HUES64 (cell line): ENCODE results near the gene PEX12.
"Not testable (repeated sequence)": the region's sequence is repeated elsewhere in the genome, so short reads cannot be mapped to it uniquely, and the experiment has no call there.

ENCODE experiments used
- H3K27ac ChIP-seq: 2 replicates; pipeline ENCODE4 v1.7.0; 2013; ENCODE audit warnings: low read depth, low read length, inconsistent platforms
- H3K27me3 ChIP-seq: 2 replicates; pipeline ENCODE4 v1.6.1; 2013; ENCODE audit warnings: mild to moderate bottlenecking, low read length; ENCODE audit not compliant: insufficient read depth
- H3K36me3 ChIP-seq: 2 replicates; pipeline ENCODE4 v1.6.1; 2013; ENCODE audit warnings: mild to moderate bottlenecking, low read length; ENCODE audit not compliant: insufficient read depth
- H3K4me1 ChIP-seq: 2 replicates; pipeline ENCODE4 v1.6.1; 2013; ENCODE audit warnings: mild to moderate bottlenecking, low read length, moderate library complexity; ENCODE audit not compliant: insufficient read depth
- H3K4me3 ChIP-seq: 2 replicates; pipeline ENCODE4 v1.5.1; 2013; ENCODE audit warnings: mild to moderate bottlenecking, low read length, moderate library complexity
- H3K9ac ChIP-seq: 2 replicates; pipeline ENCODE4 v1.6.1; 2013; ENCODE audit warnings: mild to moderate bottlenecking, low read depth, low read length
- H3K9me3 ChIP-seq: 2 replicates; pipeline ENCODE4 v1.6.1; 2013; ENCODE audit warnings: low read depth, low read length; ENCODE audit not compliant: insufficient read depth
- WGBS: fragments of 150-250, 120-280 bp; methylation state at CpG from one replicate; pipeline ENCODE4 v1.1.7; 2013; ENCODE audit warnings: missing lambda C conversion rate; 5-methylcytosine and 5-hydroxymethylcytosine counted together

PEX12 gene

GRCh38 chr17:35536664-35537171 is 41.7 kb downstream of the PEX12 start:
- H3K27me3 ChIP-seq, result no peaks in the 10 kb centered on the region
- H3K27ac ChIP-seq, result no peak overlapping the region
- H3K9ac ChIP-seq, result no peak overlapping the region
- no peaks in the 10 kb centered on the region for H3K9me3 ChIP-seq
- H3K4me3 ChIP-seq, result no peak overlapping the region
- H3K4me1 ChIP-seq, result no peaks in the 10 kb centered on the region
- WGBS, result 91% methylated on average over 13 of the region's 13 CpGs
- H3K36me3 ChIP-seq, result no peaks in the 10 kb centered on the region

GRCh38 chr17:35535406-35535805 is 43.0 kb downstream of the PEX12 start:
- H3K9me3 ChIP-seq, H3K27ac ChIP-seq, H3K4me3 ChIP-seq, H3K27me3 ChIP-seq, H3K9ac ChIP-seq, H3K4me1 ChIP-seq, H3K36me3 ChIP-seq: not testable (repeated sequence)
- 98% methylated on average over 9 of the region's 9 CpGs for WGBS

- Histone ChIP-seq H3K27me3 (no peaks in the 10 kb centered on the region), H3K27ac (no peak overlapping the region), H3K9ac (no peak overlapping the region), H3K4me3 (no peak overlapping the region), H3K9me3 (no peaks in the 10 kb centered on the region), H3K4me1 (no peaks in the 10 kb centered on the region), H3K36me3 (no peaks in the 10 kb centered on the region)
- 92% methylated on average over 1 of the region's 3 CpGs for WGBS
These were observed 43.7 kb downstream of the PEX12 start for GRCh38 chr17:35534576-35535093.

- Histone ChIP-seq H3K27me3 (no peaks in the 10 kb centered on the region), H3K27ac (no peak overlapping the region), H3K4me1 (no peaks in the 10 kb centered on the region), H3K36me3 (no peaks in the 10 kb centered on the region), H3K9me3 (no peaks in the 10 kb centered on the region), H3K9ac (no peak overlapping the region), H3K4me3 (no peak overlapping the region)
- 80% methylated on average over 1 of the region's 1 CpG for WGBS
These were observed 47.2 kb downstream of the PEX12 start for GRCh38 chr17:35531160-35531559.

GRCh38 chr17:35529866-35530265 is 48.5 kb downstream of the PEX12 start:
- Histone ChIP-seq H3K9me3 (no peaks in the 10 kb centered on the region), H3K27me3 (no peaks in the 10 kb centered on the region), H3K36me3 (no peaks in the 10 kb centered on the region), H3K4me3 (no peak overlapping the region), H3K4me1 (no peaks in the 10 kb centered on the region), H3K9ac (no peak overlapping the region), H3K27ac (no peak overlapping the region)
- 95% methylated on average over 8 of the region's 8 CpGs for WGBS

- not testable (repeated sequence) for H3K9me3 ChIP-seq, H3K36me3 ChIP-seq, H3K9ac ChIP-seq, H3K4me3 ChIP-seq, H3K27ac ChIP-seq, H3K27me3 ChIP-seq, H3K4me1 ChIP-seq
- 100% methylated on average over 1 of the region's 1 CpG for WGBS
These were observed 49.0 kb downstream of the PEX12 start for GRCh38 chr17:35529326-35529725.
